ENCODE results near the gene INSYN2B. TPM values are rescaled to one million over a fixed set of nuclear protein-coding genes. Genes with fewer than 3 reads are reported as not detected.

The INSYN2B gene
- total and polyA plus RNA-seq, 2 of the 4 experiments (the other 2 are of a cell fraction), result 9.1 to 33.5 TPM

DNA sequence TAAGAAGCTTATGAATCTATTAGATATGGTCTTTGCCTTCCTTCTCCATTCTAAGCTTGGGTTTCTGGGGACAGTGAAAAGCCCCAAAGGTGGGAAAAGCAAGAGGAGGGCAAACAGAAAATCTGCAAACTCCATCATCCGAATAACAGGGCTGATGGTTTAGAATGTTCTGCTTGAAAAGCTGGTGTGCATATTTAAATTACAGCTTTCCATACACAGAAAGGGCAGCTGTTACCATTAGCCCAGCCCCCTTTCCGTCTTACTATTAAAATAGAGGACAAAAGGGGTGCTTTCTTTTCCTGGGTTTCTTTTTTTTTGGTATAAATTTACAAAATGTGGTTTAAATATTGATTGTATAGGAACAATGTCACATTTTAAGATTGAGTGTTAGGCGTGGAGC is 22.0 kb downstream of the INSYN2B start:
- in situ Hi-C loops (cut with MboI; ENCODE audit: low sequenced_read_pairs), result no loop called here
- Histone ChIP-seq H2BK15ac (ENCODE audit: low read depth, low read length) (no peak overlapping the region), H3K56ac (ENCODE audit: extremely low read depth, insufficient read depth, low read length) (no peak overlapping the region), H3K14ac (replicated peaks; ENCODE audit: low read depth, low read length) (no peak overlapping the region), H3K79me1 (ENCODE audit: low read depth in 1 of 2, low read length in 2 of 2) (peaks cover 24 to 28% of the 10 kb centered on the region in 2 experiments), H4K5ac (ENCODE audit: low read depth, low read length) (no peak overlapping the region), H3K18ac (ENCODE audit: low read depth, low read length) (no peak overlapping the region), H2AK5ac (ENCODE audit: low read depth, low read length) (no peak overlapping the region), H4K8ac (ENCODE audit: low read depth in 2 of 2, low read length in 2 of 2) (no peak overlapping the region), H3K27me3 (ENCODE audit: control insufficient read depth, insufficient read depth, low read length) (no peaks in the 10 kb centered on the region), H2BK120ac (ENCODE audit: low read depth, low read length) (no peak overlapping the region), H3K4ac (ENCODE audit: low read depth, low read length) (no peak overlapping the region), H4K91ac (ENCODE audit: insufficient read depth, low read depth, low read length) (no peak overlapping the region), H3K9me1 (ENCODE audit: insufficient read depth, low read length) (peaks cover 8% of the 10 kb centered on the region; the same call in 1 of the 2 replicates), H3K9ac (ENCODE audit: low read depth, low read length) (no peak overlapping the region), H3K4me1 (ENCODE audit: control insufficient read depth, insufficient read depth, low read length) (peaks cover 3% of the 10 kb centered on the region), H3K4me2 (ENCODE audit: low read depth, low read length) (no peak overlapping the region), H3K9me3 (ENCODE audit: control insufficient read depth, insufficient read depth, low read length) (no peaks in the 10 kb centered on the region), H2BK5ac (ENCODE audit: low read depth, low read length, poor library complexity, severe bottlenecking) (no peak overlapping the region), H2BK20ac (ENCODE audit: low read depth, low read length) (no peak overlapping the region), H3K23ac (ENCODE audit: low read depth, low read length) (no peak overlapping the region), H3K36me3 (ENCODE audit: control insufficient read depth, insufficient read depth, low read length) (no peaks in the 10 kb centered on the region; the same call in 1 of the 2 replicates), H3K27ac (ENCODE audit: insufficient read depth, low read length) (no peak overlapping the region), H2AFZ (replicated peaks; ENCODE audit: low read length, poor library complexity) (no peak overlapping the region), H4K20me1 (ENCODE audit: insufficient read depth, low read length) (no peaks in the 10 kb centered on the region), H2AK9ac (replicated peaks; ENCODE audit: low read depth, low read length, poor library complexity) (no peak overlapping the region), H3K4me3 (ENCODE audit: insufficient read depth, low read depth, low read length) (no peak overlapping the region)
- no peak for ATAC-seq (ENCODE audit: low read depth)
- TF ChIP-seq NFE2L2 (IDR thresholded peaks at IDR 0.05; ENCODE audit: low read depth, low read length), result no peak
- TF ChIP-seq MXI1 (IDR thresholded peaks at IDR 0.05; ENCODE audit: borderline replicate concordance, low read depth, low read length), result no peak
- TF ChIP-seq RCOR1 (IDR thresholded peaks at IDR 0.05; ENCODE audit: insufficient replicate concordance, low read length), result no peak
- TF ChIP-seq FOS (IDR thresholded peaks at IDR 0.05; ENCODE audit: low read depth, low read length), result no peak
- no peak for TF ChIP-seq CEBPB (IDR thresholded peaks at IDR 0.05; ENCODE audit: low read depth, low read length)
- no peak for TF ChIP-seq BHLHE40 (IDR thresholded peaks at IDR 0.05; ENCODE audit: low read depth, low read length)
- no peak for TF ChIP-seq CHD1 (IDR thresholded peaks at IDR 0.05; ENCODE audit: low read depth, low read length)
- TF ChIP-seq, protein P1, sequence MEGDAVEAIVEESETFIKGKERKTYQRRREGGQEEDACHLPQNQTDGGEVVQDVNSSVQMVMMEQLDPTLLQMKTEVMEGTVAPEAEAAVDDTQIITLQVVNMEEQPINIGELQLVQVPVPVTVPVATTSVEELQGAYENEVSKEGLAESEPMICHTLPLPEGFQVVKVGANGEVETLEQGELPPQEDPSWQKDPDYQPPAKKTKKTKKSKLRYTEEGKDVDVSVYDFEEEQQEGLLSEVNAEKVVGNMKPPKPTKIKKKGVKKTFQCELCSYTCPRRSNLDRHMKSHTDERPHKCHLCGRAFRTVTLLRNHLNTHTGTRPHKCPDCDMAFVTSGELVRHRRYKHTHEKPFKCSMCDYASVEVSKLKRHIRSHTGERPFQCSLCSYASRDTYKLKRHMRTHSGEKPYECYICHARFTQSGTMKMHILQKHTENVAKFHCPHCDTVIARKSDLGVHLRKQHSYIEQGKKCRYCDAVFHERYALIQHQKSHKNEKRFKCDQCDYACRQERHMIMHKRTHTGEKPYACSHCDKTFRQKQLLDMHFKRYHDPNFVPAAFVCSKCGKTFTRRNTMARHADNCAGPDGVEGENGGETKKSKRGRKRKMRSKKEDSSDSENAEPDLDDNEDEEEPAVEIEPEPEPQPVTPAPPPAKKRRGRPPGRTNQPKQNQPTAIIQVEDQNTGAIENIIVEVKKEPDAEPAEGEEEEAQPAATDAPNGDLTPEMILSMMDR (conservative IDR thresholded peaks at IDR 0.05; ENCODE audit: low read depth, low read length), result no peak
- no peak for TF ChIP-seq MAZ (IDR thresholded peaks at IDR 0.05; ENCODE audit: borderline replicate concordance, low read depth, low read length)
- TF ChIP-seq RFX5 (IDR thresholded peaks at IDR 0.05; ENCODE audit: low read depth, low read length), result no peak
- no peak for TF ChIP-seq MAFK (IDR thresholded peaks at IDR 0.05; ENCODE audit: low read depth, low read length)
- TF ChIP-seq SMC3 (IDR thresholded peaks at IDR 0.05; ENCODE audit: low read depth, low read length), result no peak
- TF ChIP-seq, protein P2, sequence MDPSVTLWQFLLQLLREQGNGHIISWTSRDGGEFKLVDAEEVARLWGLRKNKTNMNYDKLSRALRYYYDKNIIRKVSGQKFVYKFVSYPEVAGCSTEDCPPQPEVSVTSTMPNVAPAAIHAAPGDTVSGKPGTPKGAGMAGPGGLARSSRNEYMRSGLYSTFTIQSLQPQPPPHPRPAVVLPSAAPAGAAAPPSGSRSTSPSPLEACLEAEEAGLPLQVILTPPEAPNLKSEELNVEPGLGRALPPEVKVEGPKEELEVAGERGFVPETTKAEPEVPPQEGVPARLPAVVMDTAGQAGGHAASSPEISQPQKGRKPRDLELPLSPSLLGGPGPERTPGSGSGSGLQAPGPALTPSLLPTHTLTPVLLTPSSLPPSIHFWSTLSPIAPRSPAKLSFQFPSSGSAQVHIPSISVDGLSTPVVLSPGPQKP (IDR thresholded peaks at IDR 0.05; ENCODE audit: borderline replicate concordance, low read depth, low read length), result no peak
- DNase-seq, result no peak
- no TSS peak for BruUV-seq (replicated peaks)
- dilution Hi-C loops (cut with HindIII; ENCODE audit: low sequenced_read_pairs, unreplicated experiment), result no loop called here
- no CpG with 5 or more reads among the region's 3 CpGs for whole genome bisulfite sequencing, 2 experiments (ENCODE audit: extremely low coverage in 2 of 2, insufficient read length in 1 of 2)
- ChIA-PET CTCF (interaction anchor here (1.2 kb wide), 1 partner anchor 13 kb away, joined by 3 read pairs; no protein-coding TSS in a partner anchor), POLR2A (ENCODE audit: unreplicated experiment) (no interaction called here)
- intact Hi-C loops (cut with micrococcal nuclease), result no loop called here
